Suprapubic skin (tissue), 3 donors: ENCODE measurements around the gene RALGPS1.

Experiments
- POLR2A ChIP-seq, 2 donors: fragments of 450-650 bp; IDR thresholded peaks; one replicate each; pipeline ENCODE4 v1.6.1; 2017; ENCODE audit warnings: antibody characterized with exemption in 2 of 2, mild to moderate bottlenecking in 2 of 2, moderate library complexity in 2 of 2
- TF ChIP-seq, protein P1 (sequence below), 2 donors: fragments of 200-600 bp in 1 of 2; fragments of 450-650 bp in 1 of 2; sonication (generic) in 1 of 2; IDR thresholded peaks; one replicate each; pipeline ENCODE4 v1.5.1; 2016 to 2019; ENCODE audit warnings: antibody characterized with exemption in 2 of 2, mild to moderate bottlenecking in 1 of 2, moderate library complexity in 1 of 2

GRCh38 chr9:127007638-127008037 is 93.1 kb downstream of the RALGPS1 start:
- no peak for TF ChIP-seq POLR2A (IDR thresholded peaks at IDR 0.05)
- TF ChIP-seq, protein P1, sequence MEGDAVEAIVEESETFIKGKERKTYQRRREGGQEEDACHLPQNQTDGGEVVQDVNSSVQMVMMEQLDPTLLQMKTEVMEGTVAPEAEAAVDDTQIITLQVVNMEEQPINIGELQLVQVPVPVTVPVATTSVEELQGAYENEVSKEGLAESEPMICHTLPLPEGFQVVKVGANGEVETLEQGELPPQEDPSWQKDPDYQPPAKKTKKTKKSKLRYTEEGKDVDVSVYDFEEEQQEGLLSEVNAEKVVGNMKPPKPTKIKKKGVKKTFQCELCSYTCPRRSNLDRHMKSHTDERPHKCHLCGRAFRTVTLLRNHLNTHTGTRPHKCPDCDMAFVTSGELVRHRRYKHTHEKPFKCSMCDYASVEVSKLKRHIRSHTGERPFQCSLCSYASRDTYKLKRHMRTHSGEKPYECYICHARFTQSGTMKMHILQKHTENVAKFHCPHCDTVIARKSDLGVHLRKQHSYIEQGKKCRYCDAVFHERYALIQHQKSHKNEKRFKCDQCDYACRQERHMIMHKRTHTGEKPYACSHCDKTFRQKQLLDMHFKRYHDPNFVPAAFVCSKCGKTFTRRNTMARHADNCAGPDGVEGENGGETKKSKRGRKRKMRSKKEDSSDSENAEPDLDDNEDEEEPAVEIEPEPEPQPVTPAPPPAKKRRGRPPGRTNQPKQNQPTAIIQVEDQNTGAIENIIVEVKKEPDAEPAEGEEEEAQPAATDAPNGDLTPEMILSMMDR (IDR thresholded peaks at IDR 0.05) = no peak
